ENCODE measurements around the gene EVI5. TPM values are rescaled to one million over a fixed set of nuclear protein-coding genes. Genes with fewer than 3 reads are reported as not detected.

The EVI5 gene
- polyA plus RNA-seq, 1 donor = 24.3 TPM

DNA sequence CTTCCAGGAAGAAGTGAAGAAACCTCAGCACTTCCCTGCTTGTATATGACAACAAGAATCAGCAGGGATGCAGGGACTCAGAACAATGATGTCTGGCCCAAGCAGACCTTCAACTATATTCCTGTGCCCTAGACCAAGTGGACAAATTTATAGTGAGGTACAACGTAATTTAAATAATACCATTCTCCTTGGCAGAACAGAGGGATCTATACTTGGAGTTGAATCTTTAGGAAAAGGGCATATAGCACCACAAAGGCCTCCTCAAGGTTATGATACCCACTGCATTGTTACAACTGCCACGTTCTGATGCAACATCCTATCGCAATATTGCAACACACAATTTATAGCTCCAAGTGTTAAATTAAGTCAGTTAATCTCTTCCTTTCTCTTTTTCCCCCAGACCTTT lies 269.1 kb downstream of the EVI5 start:
- DNase-seq = no peak

GRCh38 chr1:92511541-92511940 lies 273.4 kb downstream of the EVI5 start:
- DNase-seq = no peak

GRCh38 chr1:92509619-92510018 lies 275.3 kb downstream of the EVI5 start:
- DNase-seq = no peak

DNA sequence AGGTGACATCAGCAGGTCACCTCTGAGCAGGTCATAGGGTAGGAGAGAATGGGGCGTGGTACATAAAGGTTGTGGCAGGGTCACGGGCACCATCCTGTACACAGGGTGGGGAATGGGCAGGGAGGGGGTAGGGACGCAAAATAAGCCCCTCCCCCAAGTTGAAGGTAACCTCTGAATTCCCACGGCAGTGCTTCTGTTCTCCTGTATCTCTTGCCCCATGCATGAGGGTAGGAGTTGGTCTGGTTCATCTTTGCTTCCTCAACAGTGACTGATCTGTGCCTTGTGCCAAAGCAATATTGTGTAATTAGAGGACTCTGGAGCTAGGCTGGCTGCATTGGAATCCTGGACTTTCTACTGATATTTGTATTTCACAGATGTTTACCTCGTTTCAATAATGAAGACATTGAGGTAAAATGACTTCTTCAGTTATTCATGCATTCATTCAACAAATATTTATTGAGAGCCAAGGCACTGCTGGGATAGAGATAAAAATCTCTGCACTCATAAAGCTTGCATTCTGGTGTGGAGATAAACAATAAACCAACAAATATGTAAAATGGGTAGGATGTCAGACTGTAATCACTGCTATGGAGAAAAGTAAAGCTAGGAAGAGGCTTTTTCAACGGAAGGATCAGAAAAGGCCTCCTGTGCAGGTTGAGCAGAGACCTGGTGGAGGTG lies 279.8 kb downstream of the EVI5 start:
- DNase-seq = no peak

DNA sequence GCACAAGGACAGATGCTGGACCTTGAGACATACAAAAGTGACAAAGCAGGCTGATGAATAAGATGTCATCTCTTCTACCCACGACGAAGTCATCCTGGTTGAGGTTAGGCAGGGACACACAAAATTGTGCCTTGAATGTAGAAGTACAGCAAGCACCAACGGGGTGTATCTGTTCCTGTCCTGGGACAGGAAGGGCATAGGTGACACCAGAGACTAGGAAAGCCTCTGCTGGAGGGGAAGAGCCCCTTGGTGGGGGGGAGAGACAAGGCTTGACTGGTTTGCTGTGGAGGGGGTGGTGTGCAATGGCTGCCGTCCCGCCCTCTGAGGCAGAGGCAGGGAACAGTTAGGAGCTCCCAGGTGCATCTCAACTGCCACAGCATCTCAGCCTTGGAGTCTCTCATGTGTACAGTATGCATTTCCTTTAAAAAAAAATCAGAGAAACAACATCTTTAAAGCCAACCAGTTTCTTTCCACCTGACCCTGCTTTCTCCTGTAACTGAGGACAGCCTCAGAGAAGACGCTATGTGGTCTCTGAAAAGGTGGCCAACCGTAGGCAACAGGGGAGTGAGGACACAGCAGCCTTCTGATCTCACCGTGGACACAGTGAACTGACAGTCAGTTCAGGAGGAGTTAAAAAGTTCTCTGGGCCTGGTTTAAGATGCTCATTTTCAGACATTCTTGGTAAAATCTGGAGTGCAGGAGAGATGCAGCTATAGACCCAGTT lies 280.5 kb downstream of the EVI5 start:
- no peak for DNase-seq

- DNase-seq = no peak
These were observed 281.0 kb downstream of the EVI5 start for GRCh38 chr1:92503926-92504285.

DNA sequence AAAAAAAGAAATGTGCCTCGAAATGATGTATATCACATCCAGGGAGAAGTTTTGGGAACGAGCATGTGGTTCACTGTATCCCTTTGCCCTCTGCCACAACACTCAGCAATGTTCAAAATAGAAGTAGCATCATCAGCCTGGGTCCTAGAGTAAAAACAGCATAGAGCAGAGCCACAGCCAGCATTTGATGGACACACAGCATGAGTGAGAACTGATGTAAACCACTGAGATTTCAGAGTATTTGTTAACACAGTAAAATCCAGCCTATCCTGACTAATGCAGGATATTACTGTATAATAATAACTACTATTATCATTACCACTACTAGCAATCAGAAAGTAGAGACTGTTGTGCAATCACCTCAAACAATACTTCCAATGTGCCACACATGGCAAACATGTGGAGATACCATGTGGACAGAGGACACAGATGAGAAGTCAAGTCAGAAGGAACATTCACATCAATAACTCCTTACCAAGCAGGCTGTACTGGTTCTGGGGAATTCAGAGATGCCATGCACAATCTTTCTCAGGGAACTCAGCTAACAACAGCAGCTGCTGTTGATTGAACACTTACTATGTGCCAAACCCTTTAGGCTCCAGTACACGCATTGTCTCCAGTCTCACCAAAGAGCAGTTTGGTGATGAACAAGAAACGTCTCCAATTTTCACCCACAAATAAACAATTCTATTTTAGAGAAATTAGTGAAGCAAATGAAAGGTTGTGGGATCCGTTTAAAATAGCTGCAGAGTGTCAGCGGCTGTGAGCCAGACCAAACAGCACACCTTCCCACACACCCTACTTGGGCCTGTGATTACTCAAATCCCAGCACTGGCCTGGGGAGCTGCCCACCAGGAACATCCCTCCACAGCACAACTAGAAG lies 281.6 kb downstream of the EVI5 start:
- DNase-seq = no peak

DNA sequence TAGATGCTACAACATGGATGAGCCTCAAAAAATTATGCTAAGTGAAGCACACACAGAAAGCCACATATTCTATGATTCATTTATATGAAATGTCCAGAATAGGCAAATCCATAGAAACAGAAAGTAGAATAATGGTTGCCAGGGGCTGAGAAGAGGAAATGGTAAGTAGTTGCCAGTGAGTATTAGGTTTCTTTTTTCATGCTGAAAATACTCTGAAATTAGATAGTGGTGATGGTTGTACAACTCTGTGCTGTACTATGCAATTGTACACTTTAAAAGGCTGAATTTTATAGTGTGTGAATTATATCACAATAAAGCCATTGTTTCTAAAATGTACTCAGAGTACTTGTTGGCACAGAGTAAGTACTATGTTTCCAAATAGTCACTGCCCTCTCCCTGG lies 282.7 kb downstream of the EVI5 start:
- no peak for DNase-seq

- no peak for DNase-seq
These were observed 284.4 kb downstream of the EVI5 start for GRCh38 chr1:92500552-92500951.

DNA sequence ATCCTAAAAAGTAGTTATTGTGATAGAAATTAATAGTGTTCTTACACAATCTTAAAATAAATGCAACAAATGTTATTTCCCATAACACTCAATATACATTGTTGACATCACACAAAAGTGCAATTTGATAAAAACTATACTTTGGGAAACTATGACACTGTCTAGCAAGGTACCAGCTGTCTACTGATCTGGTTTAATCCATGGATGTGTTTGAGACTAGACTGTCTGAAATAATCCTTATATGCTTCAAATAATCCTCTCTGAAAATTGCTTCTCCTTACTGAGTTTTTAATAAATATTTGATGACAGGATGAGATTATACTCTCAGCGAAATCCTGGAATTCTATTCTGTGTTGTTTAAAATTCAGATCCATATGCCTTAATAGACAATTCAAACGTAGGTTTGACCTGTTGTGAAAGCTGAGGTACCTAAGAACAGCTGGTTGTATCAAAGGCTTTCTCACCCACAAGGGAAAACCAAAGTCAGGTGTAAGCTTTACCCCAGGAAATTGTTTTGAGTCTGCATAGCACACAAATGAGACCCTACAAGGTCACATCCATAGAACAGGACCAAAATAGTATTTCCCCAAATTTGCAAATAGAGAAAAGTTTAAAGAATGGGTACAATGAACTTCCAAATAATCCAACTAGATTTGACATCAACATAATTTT lies 289.4 kb downstream of the EVI5 start:
- DNase-seq = no peak

DNA sequence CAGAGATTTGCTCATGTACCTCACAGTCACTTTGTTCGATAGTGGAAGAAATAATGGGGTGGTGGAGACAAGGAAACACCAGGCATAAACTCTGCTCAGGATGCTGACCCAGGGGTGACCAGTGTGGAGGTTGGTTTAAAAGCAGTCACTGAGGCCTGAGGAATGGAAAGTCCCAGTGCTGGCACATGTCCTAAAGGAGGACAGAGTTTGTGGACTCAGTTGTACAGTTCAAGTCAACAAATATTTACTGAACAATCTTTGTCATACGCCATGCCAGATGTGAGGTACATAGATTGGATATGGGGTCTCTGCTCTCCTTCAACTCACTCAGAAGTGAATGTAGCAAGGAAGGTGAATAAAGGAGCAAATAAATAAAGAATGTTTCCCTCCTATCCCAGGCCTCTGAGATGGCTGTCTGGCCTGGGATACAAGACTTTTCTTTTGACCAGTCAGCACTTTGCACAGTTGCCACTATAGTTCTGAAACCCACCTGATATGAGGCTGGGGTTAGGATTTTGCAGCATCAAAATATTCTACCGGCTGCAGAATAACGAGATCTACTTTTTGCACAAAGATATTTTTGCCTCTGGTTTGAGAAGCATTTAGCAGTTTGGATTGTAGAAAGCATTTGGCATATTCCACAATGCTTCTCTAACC lies 290.3 kb downstream of the EVI5 start:
- DNase-seq = no peak

DNA sequence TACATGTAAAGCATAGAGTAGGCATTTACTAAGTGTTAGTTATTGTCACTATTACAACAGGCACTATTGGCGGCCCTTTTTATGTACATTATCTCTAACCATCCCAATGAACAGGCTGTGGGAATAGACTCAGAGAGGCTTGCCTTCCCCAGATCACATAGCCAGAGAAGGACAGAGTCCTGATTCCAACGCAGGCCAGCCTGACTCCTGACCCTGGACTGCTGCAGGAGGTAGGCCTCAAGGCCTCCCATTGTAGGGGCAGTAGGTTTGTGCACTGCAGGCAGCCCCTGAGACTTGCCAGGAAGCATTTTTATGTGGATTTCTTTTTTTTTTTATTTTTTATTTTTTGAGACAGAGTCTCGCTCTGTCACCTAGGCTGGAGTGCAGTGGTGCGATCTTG lies 291.8 kb downstream of the EVI5 start:
- no peak for DNase-seq

DNA sequence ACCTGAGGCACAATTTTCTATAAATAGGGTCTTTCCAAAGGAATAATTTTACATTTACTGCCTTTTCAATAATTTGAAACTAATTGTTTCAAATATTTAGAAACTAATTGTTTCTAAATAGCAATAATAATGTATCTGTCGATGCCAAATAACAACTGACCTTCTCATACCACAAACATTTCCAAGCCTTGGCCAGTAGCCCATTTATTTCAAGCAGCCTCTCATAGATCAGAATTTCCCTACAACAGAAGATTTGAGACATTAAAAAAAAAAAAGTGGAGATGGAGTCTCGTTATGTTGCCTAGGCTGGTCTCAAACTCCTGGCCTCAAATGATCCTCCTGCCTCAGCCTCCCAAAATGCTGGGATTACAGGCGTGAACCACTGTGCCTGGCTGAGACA lies 296.1 kb downstream of the EVI5 start:
- DNase-seq = no peak

- no peak for DNase-seq
These were observed 296.5 kb downstream of the EVI5 start for GRCh38 chr1:92488416-92488815.

GRCh38 chr1:92487078-92487605 lies 297.8 kb downstream of the EVI5 start:
- no peak for DNase-seq

- DNase-seq = no peak
These were observed 298.4 kb downstream of the EVI5 start, which contains the start of gene GFI1 for GRCh38 chr1:92486251-92487077. Gene GFI1, minus strand, starts transcription at chr1:92486925. Its CDS starts 3,438 bp downstream, at chr1:92483487.

DNA sequence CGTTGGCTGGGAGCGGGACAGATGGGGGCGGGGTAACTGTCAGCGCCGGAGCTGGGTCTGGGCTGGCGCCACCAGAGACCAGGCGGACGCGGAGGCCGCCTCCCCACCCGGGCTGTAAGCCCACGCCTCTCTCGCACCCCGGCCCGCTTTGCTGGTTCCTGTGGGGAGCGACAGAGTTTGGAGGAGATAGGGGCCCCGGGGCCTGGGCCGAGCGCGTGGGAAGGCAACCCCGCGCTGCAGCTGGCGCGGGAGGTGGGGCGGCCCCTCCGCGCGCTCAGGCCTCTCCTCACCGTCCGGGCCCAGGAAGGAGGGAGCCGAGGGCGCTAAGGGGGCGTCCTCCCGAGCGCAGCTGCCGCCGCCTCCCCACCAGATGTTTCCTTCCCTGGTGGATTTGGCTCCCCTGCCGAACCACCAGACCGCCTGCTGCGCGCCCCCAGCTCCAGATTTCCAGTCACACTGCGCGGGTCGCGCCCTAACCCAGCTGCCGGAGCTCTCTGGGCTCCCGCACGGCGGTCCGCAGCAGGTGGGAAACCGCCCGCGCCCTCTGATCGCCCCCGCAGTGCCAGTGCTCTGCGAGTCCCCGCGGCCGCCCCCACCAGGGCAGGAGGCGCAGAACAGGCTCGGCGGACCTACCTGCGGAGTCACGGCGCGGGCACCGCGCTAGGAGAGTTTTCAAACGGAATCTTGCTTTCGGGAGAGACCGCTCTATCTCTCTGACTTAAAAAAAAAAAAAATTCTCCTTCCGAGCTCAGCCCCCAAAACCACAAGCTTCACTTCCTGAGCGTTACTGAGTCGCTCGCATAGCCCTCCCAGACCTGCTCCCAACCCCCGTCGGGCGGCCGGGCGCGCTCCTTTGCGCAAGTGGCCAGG lies 299.3 kb downstream of the EVI5 start:
- peak; percentile 34 for DNase-seq

DNA sequence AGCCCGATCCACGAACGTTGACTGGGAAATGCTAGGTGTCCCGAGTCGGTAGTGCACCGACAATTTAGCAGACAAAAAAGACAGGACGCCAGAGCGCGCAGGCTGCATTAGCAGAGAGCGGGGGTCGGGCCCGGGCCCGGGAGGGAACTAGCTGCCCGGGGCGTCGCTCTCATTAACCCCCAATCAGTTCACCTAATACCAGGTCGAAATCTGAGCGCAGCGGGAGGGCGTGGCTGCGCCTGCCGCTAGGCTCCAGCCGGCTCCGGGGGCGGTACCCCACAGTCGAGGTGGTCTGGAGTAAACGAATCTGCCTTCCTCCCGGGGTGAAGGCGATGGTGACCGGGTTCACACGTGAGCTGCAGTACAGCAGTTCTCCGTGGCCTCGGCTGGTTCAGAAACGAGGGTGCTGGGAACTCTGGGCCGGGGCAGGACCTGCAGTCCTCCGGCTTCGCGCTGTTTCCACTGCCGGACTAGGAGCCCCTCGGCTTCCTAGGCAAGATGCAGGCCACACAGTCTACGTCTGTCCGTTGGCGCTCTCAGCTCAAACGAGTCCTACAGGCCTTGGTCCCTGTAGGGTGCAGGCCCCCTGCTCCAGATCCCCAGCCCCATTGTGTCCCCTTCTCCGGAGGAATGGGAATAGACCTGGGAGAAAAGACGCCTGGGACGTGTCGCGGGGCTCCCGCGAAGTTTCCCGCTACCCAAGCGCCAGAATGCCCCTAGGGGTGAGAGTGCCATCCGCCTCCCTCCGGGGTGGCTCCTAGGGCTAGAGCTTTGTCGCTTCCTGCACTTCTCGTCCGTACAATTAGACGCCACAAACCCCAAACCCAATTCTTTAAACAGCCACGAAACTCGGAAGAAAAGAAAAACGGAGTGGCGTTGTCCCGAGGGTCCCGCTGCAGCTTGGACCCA lies 300.2 kb downstream of the EVI5 start:
- no peak for DNase-seq
